GM23338 (cell line): ENCODE results near the gene CCDC102A.

ENCODE experiments used
- EZH2 ChIP-seq: fragments of 200-600 bp; sonication (generic); IDR thresholded peaks from one replicate; pipeline ENCODE4 v1.8.0; 2017; ENCODE audit warnings: antibody characterized with exemption, mild to moderate bottlenecking, low read depth; ENCODE audit not compliant: unreplicated experiment
- EZH2phosphoT487 ChIP-seq: fragments of 200-600 bp; sonication (generic); IDR thresholded peaks from one replicate; pipeline ENCODE4 v1.8.1; 2018; ENCODE audit warnings: antibody characterized with exemption; ENCODE audit not compliant: unreplicated experiment
- POLR2AphosphoS5 ChIP-seq: IDR thresholded peaks from 2 replicates; pipeline ENCODE4 v1.6.1; 2016; ENCODE audit warnings: antibody characterized with exemption, low read depth
- ZNF114 ChIP-seq: fragments of 250-450 bp; sonication (Bioruptor Pico); IDR thresholded peaks from 2 replicates; pipeline ENCODE4 v1.5.0; 2020; ENCODE audit warnings: mild to moderate bottlenecking, moderate library complexity
- TF ChIP-seq, protein P1 (sequence below), 2 experiments: fragments of 200-600 bp in 1 of 2; sonication (generic) in 1 of 2; conservative IDR thresholded peaks; 2 replicates each; pipeline versions ENCODE4 v1.5.1 to v1.6.1; 2016 to 2017; ENCODE audit warnings: antibody characterized with exemption in 2 of 2, low read depth in 2 of 2, mild to moderate bottlenecking in 2 of 2, moderate library complexity in 1 of 2

DNA sequence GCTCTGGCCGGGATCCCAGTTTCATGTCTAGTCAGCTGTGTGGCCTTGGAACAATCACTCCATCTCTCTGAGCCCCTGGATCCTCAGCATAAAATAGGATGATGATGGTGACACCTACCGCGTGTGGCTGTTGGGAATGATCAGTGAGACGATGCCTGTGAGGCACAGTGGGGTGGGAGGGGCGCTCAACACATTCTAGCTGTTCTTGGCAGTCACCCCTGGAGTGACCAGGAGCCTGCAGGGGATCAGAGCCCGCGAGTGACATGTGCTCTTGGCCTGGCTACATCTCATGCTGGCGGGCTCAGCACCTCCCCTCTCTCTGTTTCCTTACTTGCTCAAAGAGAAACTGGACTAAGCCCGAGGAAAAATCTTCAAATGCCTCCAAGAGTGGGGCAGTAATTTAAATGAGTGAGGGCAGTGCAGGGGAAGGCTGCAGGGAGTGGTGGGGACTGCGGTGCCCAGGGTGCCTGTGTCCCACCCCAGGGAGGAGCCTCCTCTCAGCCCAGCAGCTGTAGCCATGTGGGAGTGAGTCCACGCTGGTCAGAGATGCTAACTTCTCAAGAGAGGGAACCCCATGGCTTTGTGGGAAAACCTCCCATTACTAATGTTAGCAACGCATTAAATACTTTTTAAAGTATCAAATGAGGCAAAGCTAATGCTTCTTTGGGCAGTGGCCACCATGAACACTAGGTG is 27.0 kb downstream of the CCDC102A start:
- TF ChIP-seq, protein P1, sequence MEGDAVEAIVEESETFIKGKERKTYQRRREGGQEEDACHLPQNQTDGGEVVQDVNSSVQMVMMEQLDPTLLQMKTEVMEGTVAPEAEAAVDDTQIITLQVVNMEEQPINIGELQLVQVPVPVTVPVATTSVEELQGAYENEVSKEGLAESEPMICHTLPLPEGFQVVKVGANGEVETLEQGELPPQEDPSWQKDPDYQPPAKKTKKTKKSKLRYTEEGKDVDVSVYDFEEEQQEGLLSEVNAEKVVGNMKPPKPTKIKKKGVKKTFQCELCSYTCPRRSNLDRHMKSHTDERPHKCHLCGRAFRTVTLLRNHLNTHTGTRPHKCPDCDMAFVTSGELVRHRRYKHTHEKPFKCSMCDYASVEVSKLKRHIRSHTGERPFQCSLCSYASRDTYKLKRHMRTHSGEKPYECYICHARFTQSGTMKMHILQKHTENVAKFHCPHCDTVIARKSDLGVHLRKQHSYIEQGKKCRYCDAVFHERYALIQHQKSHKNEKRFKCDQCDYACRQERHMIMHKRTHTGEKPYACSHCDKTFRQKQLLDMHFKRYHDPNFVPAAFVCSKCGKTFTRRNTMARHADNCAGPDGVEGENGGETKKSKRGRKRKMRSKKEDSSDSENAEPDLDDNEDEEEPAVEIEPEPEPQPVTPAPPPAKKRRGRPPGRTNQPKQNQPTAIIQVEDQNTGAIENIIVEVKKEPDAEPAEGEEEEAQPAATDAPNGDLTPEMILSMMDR (conservative IDR thresholded peaks at IDR 0.05; ENCODE audit: low read depth in 2 of 2), result no peak
- TF ChIP-seq EZH2 (no peak), POLR2AphosphoS5 (no peak), ZNF114 (no peak), EZH2phosphoT487 (no peak)
